Measurements from ENCODE around the gene SLC22A25.

DNA sequence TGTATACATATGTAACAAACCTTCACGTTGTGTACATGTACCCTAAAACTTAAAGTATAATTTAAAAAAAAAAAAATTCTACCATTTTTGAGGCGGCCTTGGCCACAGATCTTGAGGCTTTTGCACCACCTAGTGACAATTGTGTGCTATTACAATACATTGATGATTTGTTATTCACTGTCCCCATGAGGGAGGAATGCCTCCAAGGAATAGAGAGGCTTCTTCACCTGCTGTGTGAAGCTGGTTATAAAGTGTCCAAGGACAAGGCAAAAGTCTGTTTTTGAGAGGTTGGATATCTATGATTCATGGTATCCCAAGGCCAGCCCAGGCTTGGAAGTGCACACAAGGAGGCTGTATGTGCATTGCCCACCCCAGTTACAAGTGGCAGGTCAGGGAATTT is 30.7 kb downstream of the SLC22A25 start:
- TF ChIP-seq, protein P1, sequence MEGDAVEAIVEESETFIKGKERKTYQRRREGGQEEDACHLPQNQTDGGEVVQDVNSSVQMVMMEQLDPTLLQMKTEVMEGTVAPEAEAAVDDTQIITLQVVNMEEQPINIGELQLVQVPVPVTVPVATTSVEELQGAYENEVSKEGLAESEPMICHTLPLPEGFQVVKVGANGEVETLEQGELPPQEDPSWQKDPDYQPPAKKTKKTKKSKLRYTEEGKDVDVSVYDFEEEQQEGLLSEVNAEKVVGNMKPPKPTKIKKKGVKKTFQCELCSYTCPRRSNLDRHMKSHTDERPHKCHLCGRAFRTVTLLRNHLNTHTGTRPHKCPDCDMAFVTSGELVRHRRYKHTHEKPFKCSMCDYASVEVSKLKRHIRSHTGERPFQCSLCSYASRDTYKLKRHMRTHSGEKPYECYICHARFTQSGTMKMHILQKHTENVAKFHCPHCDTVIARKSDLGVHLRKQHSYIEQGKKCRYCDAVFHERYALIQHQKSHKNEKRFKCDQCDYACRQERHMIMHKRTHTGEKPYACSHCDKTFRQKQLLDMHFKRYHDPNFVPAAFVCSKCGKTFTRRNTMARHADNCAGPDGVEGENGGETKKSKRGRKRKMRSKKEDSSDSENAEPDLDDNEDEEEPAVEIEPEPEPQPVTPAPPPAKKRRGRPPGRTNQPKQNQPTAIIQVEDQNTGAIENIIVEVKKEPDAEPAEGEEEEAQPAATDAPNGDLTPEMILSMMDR (IDR thresholded peaks at IDR 0.05 in 2 of 3, conservative IDR thresholded peaks at IDR 0.05 in 1 of 3; ENCODE audit: control insufficient read depth in 2 of 3, extremely low read depth in 1 of 3, insufficient read depth in 1 of 3, low read depth in 3 of 3, low read length in 3 of 3), result peak; percentile 42 to 51 (median 43); a peak in 4 of 6 replicates
- TF ChIP-seq DPF2 (IDR thresholded peaks at IDR 0.05) (no peak), NR2C2 (IDR thresholded peaks at IDR 0.05; ENCODE audit: borderline replicate concordance, control insufficient read depth, insufficient read length, low read depth) (no peak)

Data from GM12878 (cell line).